Hepatocyte (in vitro differentiated cells): ENCODE results near the gene DHRS7C.

Experiments used
- CTCF ChIP-seq: fragments of 200-600 bp; sonication (generic); IDR thresholded peaks from 2 replicates; pipeline ENCODE4 v1.5.1; 2016; ENCODE audit warnings: antibody characterized with exemption, mild to moderate bottlenecking; ENCODE audit not compliant: poor library complexity
- EZH2 ChIP-seq: fragments of 200-600 bp; sonication (generic); IDR thresholded peaks from 2 replicates; pipeline ENCODE4 v1.6.1; 2016; ENCODE audit warnings: antibody characterized with exemption, mild to moderate bottlenecking, borderline replicate concordance

DNA sequence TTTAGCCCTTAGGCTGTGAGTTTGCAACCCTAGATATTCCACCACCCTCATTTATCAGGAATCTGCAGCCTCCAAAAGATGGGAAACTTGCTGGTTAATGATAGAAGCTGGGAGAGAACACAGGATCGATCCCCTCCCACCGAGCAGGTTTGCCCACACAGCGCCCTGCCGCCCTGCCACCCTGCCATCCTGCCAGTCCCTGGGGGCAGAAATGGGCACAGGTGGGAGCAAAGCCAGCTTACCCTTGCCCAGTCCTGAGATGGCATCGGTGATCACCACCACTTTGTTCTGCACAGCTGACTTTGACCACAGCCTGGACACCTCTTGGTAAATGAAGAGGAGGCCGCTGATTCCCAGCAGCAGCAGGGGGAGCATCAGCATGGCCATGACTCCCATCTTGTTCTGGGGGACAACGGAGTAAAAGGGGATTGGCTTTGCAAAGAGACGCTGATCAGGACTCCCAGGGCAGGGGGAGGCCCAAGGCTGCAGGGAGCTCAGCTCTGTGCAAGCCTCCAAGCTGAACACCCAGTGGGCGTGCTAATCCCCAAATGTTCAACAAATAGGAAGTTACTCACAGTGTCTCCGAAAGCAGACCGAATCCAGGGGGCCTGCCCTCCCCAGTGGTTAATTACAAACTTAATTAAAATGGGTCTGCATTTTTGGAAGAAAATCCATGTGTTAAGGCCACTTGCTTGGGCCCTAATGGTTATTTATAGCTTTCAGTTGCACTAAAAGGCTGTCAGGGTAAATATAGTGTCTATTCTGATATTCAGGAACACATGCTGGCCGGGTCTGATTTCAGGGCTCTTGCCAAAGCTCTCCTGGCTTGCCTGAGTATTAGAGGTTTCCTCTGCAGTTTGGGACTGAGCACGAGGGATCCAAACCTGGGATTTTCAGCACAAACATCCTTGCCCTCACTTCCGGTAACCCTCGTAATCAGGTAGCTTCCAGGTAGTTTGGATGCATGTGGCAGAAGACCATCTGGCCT is at the start of gene DHRS7C:
- TF ChIP-seq CTCF (no peak), EZH2 (no peak)
